HG03064 (cell line): ENCODE measurements around the gene CLK1.
"Not testable (repeated sequence)": the region's sequence is repeated elsewhere in the genome, so short reads cannot be mapped to it uniquely, and the experiment has no call there.

Experiments used
- ATAC-seq: cut with Tn5 transposase; IDR thresholded peaks from one replicate; pipeline ENCODE4 v1.9.1; 2021; ENCODE audit warnings: low read depth; ENCODE audit not compliant: unreplicated experiment

CLK1 gene

DNA sequence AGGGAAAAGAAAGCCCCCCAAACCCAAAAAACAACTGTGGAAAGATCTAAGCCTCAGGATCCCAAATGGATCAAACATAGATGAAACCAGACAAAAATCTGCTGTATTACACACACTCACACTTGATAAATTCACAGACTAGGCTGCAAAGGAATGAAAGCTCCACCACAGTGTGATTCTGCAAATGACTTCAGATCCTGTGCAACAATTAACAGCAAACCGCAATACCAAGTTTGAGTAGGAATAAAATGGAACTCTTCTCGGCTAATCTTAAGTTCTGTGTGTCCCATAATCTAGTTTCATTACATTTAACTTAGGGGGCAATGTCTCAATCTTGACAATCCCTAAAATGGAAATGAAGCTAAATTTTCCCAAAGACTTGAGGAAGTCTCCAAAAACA lies 11.9 kb downstream of the CLK1 start:
- no peak for ATAC-seq

DNA sequence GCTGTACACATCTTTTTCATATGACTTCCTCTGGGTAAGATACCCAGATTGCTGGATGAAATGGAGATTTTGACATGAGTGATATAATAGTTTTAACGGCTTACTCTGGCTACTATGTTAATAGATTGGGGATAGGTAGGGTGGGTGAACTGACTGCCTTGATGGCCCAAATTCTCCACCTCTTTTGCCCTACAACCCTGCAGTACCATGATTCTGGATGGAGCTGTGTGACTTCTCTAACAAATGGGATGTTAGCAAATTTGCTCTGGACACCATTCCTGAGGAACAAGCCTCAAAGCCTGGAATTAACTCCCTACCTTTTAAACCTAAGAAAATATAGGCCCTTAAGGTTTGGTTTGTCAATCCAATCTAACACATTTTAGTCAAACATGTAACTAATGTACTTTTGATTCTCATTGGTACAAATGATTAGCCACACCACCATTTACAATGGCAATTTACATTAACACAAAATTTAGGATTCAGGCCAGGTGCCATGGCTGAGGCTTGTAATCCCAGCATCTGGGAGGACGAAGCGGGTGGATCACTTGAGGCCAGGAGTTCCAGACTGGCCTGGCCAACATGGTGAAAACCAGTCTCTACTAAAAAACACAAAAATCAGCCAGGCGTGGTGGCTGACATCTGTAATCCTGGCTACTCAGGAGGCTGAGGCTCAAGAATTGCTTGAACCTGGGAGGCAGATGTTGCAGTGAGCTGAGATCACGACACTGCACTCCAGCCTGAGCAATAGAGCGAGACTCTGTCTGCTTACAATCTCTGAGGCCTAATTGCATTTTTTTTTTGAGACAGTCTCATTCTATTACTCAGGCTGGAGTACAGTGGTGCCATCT lies 12.8 kb downstream of the CLK1 start:
- no peak for ATAC-seq

DNA sequence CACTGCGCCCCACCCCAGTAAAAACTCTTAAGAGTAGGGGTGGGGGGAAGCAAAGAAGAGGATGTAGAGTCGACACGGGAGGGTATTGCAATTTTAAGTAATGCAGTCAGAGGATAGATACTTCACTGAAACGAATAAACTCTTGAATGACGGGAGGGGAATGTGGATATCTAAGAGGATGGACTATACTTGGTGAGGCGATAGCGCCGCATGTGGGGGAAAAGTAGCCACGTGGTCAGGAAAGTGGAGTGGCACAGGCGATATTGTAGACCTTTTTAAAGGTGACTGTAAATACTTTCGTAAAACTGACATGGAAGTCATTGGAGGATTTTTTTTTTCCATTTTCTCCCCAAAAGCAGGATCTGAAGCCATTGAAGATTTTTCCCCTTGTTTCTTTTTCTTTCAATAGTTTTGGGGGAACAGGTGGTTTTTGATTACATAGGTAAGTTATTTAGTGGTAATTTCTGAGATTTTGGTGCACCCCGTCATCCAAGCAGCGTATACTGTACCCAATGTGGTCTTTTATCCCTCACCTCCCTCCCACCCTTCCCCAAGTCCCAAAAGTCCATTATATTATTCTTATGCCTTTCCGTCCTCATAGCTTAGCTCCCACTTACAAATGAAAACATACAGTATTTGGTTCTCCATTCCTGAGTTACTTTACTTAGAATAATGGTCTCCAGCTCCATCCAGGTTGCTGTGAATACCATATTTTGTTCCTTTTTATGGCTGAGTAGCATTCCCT lies 13.8 kb downstream of the CLK1 start:
- no peak for ATAC-seq

DNA sequence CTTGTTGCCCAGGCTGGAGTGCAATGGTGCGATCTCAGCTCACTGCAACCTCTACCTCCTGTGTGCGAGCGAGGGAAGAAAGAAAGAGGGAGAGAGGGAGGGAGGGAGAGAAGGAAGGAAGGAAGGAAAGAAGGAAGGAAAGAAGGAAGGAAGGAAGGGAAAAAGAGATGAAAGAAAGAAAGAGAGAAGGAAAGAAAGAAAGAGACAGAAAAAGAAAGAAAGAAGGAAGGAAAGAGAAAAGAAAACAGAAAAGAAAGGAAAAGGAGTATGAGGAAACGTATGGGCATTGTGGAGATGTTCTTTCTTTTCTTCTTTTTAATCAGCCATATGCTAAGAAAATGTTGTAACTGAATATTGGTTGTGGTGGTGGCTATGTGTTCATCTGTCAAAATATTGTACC lies 16.5 kb downstream of the CLK1 start:
- no peak for ATAC-seq

DNA sequence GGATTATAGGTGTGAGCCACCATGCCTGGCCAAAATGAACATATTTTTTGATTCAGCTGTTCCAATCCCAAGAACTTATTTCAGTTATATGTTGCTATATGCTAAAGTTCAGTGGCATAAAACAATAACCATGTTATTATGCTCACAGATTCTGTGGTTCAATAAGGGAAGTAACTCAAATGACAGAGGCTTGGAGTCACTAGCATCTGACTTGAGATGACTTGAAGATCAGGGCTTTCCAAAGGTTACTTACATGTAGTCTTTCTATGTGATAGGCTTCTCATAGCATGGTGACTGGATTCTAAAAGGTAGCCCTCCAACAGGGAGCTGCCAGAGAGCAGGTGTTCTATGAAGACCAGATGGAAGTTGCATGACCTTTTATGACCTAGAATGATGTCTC lies 17.2 kb downstream of the CLK1 start:
- ATAC-seq, result no peak

DNA sequence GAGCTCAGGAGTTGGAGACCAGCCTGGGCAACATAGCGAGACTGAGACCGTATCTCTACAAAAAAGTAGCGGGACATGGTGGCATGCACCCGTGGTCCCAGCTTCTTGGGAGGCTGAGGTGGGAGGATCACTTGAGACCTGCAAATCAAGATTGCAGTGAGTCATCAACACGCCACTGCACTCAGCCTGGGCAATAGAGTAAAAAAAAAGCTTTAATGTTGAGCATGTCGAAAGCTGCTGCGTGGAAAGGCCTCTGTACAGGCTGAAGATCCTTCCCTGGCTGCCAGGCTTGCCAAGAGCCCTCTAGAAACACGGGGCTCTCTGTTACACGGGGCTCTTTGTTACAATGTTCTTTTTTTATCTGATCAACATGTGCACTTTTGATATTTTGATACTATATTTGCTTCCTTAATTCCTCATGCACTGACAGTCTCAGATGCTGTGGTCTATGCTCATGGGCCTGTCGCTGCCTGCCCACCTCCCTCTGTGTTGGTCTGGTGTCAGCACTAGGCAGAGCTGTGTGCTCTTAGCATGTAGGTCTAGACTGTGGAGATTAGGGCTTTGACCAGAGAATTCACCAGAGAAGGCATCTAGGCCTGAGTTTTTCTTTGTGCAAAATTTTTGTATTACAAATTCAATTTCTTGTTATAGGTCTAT lies 18.7 kb downstream of the CLK1 start:
- ATAC-seq, result no peak

DNA sequence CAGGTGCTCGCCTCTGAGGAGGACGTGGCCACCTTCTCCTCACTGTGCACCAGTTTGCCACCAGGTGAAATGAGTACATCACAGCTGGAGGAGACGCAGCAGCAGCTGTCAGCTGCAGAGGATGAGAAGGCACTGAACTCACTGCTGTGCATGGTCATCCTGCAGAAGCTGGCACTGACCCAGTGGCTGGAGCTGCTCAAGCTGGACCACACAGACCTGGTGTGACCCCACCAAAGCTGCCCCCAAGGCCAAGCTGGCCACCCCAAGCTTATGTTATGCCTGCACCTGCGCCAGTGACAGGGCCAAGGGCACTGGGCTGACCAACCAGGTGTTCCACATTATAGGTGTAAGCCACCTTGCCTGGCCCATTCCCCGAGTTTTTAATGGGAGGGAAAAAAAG lies 19.3 kb downstream of the CLK1 start:
- ATAC-seq, result no peak

DNA sequence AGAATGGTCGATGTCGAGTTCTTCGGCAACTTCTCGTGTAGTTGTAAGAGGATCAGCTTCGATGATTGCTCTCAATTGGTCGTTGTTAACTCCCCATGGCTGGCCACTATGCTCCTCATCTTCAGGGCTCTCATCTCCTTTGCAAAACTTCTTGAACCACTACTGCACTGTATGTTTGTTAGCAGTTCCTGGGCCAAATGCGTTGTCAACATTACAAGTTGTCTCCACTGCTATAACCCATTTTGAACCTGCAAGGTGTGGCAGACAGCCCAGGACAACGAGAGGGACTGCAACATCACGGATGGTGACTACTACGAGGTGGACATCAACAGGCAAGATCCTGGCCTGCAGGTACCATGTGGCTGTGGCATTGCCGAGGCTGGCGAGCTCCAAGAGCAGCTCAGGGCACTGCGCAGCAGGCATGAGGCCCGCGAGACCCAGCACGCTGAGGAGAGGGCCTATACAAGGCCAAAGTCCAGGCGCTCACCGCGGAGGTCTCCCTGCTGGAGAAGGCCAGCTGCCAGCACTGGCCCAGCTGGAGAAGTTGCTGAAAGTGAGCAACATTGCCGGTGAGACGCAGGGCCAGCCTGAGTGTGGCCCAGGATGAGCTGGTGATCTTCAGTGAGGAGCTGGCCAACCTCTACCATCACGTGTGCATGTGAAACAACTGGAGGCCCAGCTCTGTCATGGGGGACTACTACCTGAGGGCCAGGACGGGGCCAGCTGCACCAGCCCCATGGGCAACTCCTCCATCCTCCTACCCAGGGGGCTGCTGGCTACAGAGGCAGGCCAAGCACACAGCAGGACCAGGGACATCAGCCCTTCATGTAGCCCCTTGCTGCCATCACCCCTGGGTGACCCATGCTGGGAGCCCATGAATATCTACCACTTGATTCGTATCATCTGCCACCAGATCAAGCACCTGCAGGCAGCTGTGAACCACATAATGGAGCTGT lies 20.2 kb downstream of the CLK1 start:
- ATAC-seq, result no peak

DNA sequence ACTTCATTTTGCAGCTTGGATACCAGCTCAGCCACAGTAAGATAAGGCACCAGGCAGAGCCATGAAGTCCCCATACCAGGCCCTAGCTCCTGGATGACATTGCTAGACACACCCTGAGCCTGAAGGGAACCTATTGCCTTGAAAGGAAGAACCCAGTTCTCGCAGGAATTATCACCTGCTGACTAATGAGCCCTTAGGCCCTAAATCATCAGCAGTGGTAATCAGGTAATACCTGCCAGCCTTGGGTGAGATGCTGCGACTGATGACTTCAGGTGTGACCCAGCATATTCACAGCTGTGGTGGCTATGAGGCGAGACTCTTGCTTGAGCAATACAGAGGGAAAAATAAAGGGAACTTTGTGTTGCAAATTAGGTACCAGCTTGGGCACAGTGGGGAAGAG lies 24.9 kb downstream of the CLK1 start:
- no peak for ATAC-seq

DNA sequence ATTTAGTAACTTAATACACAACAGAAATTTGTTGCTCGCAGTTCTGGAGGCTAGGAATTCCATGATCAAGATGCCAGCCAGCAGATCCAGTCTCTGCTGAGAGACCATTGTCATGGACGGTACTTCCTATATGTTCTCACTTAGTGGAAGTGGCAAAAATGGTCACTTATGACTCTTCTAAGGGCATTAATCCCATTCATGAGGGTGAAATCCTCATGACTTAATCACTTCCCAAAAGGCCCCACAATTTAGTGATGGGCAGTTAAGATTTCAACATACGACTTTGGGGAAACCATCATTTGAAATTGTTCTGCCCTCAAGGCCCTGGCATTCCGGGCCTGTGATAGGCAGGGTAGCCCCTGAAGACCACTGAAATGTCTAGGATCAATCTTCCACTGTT lies 29.8 kb downstream of the CLK1 start:
- no peak for ATAC-seq

DNA sequence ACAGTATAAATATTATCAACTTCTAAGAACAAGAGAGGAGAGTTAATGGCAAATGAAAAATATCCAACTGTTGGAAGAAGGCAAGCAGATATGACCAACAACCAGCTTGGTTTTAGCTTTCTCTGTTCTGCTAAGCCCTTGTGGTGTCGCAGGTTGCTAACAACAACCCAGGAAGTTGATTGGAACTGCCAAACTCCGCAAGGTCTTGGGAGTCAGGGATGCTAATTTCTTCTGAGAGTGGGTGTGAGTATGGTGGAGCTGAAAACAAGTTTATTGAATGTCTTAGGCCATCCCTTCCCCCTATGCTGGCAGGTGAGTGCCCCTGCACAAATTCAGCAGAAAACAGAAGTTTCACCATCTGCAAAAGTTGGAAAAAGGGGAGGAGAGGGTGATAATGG lies 35.2 kb downstream of the CLK1 start:
- ATAC-seq, result no peak

DNA sequence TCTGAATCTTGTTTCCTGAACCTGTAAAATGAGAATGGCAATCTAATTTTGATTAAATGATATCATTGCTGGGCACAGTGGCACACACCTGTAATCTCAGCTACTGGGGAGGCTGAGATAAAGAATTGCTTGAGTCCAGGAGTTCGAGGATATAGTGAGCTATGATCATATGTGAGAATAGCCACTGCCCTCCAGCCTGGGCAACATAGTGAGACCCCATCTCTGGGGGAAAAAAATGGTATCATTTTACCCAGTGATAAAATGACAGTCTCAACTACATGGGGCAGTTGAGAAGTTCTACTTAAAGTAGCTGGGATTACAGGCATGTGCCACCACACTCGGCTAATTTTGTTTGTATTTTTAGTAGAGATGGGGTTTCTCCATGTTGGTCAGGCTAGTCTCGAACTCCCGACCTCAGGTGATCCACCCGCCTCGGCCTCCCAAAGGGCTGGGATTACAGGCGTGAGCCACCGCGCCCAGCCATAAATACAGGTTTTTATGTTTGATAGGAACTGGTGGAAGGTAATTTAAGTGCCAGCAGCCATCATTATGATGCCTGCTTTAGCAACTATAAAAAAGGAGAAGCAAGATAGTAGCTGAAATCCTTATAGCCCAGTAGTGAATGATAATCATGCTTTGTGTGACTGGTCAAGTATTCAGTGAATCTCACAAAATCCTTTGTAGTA lies 35.7 kb downstream of the CLK1 start:
- no peak for ATAC-seq

DNA sequence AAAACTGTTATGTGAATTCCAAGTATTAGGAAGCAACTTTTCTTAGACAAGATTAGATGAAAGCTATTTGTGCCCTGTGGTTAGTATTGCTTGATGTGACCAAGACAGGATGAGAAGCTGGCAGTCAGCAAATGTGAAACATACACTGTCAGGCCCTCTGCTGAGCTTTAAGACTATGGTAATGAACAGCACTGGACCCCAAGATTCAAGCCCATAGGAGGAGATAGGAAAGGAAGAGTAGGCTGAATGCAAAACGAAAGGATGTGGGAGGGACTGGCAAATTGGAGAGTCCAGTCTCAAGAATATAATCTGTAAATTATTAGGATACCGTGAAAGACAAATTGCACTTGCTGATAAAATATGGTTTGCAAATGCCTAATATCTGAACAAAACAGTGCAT lies 36.4 kb downstream of the CLK1 start:
- ATAC-seq, result no peak

DNA sequence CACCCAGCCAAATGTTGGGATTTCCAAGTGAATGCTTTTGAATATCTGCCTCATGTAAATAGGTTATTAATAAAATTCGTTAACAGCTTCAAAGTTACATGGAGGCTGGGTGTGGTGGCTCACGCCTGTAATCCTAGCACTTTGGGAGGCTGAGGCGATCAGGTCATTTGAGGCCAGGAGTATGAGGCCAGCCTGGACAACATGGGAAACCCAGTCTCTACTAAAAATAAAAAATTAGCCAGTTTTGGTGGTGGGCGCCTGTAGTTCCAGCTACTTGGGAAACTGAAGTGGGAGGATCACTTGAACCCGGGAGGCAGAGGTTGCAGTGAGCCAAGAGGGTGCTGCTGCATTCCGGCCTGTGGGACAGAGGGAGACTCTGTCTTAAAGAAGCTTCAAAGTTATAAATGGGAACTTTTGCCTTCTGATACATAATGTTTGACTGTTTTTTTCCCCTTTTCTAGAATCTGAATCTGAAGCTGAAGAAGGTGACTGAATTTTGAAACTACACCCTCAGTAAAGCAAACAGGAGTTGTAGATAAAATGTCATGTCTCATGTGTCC lies 42.7 kb downstream of the CLK1 start:
- ATAC-seq, result no peak

DNA sequence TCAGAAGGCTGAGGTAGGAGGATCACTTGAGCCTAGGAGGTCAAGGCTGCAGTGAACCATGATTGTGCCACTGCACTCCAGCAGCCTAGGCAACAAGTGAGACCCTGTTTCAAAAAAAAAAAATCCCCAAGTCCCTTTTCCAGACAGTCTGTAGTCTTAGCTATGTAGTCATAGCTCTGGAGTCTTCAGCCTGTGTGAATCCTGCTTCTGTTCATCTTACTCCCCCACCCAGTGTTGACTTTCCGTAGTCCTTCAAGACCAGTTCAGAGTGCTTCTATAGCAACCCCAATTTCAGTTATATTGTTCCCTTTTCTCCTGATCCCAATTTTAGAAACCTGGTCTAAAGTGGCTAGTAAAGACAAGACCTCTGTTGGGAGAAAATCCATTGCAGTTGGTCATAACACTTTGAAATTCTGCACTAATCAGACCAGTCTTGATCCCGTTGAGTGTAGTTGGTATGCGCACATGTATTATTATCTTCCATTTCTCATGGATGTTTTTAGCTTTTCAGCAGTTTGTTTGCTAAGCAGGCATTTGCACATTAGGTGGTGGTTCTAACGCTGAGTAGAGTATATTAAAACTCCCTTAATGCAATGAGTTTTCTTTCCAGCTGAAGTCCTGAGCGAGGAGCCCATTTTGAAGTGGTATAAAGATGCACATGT lies 43.8 kb downstream of the CLK1 start:
- no peak for ATAC-seq

DNA sequence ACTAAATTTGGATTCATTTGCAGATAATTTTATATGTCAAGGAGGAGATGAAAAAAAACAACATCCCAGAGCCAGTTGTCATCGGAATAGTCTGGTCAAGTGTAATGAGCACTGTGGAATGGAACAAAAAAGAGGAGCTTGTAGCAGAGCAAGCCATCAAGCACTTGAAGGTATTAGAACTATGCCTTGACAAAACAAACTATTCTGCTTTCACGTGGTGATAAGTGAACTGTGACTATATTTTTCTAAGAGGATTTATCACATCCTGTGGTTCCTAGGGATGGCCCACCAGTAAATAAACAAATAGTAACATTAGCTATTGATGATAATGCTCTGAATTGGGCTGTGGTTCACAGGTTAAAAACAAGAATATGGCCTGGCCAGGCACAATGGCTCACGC lies 45.7 kb downstream of the CLK1 start:
- ATAC-seq, result not testable (repeated sequence)

DNA sequence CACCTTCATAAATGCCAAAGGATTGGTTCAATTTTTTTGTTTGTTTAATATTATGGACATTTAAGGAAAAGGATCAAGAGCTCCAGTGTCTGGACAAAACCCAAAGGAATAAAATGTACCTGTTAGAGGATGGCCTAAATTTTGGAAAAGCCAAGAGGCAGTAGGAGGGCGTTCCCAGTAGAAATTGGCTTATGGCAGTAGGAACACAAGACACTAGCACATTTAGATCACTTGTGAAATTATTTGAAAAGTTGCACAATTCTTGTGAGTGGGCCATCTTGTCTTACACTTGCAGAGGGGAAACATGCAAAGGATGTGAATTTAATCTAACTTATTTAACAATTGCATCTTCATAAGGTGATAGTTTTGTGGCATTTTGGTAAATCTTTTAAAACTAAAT lies 49.5 kb downstream of the CLK1 start:
- ATAC-seq, result no peak

DNA sequence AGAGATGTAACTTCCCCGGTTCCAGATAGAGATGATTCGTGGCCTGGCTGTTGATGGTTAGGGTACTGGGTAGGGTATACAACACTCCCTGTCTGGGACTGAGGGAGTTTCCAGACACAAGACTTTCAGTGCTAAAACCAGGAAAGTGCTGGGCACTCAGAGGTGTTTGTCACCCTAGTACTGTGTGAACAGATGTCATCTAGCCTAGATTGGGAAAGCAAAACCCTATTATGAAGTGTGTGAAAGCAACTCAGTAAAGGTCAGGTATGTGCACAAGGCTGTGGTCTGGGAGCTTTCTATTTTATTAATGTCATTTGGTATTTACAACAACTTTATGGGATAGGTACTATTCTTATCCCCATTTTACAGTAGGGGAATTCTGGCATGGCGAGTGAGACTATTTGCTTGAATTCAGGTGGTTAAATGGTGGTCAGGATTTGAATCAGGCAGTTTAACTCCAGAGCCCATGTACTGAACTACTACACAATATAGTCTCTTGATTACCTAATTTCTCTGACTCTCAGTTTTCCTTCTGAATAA lies 50.1 kb downstream of the CLK1 start:
- no peak for ATAC-seq
